OCI-LY7 (cell line): ENCODE measurements around the gene RFWD3. TPM values are rescaled to one million over a fixed set of nuclear protein-coding genes. Genes with fewer than 3 reads are reported as not detected.

Experiments used
- BruUV-seq: library from RNA; stranded (reverse); fragments of 400-500 nt; replicated peaks from 2 replicates; lab custom pipeline; 2021; lab: Mats Ljungman, UMichigan
- CTCF ChIA-PET: fragments of 300-600 bp; sonication (Branson Sonifier 250); formaldehyde crosslinking; loops from one replicate; lab custom pipeline; 2022; ENCODE audit warnings: antibody characterized with exemption; ENCODE audit not compliant: unreplicated experiment; lab: Charles Lee
- POLR2A ChIA-PET: fragments of 300-600 bp; sonication (Branson Sonifier 250); formaldehyde crosslinking; loops from one replicate; lab custom pipeline; 2022; ENCODE audit warnings: antibody characterized with exemption; lab: Charles Lee
- DNase-seq: peaks from one replicate; pipeline ENCODE4 v3.0.0-alpha.2; 2015; ENCODE audit warnings: low spot score
- H2AFZ ChIP-seq: fragments of 200-600 bp; sonication (generic), shearing (Covaris generic); 2 replicates; pipeline ENCODE4 v1.6.1; 2014; ENCODE audit warnings: mild to moderate bottlenecking, antibody characterized with exemption, low read length, moderate library complexity
- H3K27ac ChIP-seq: fragments of 200-600 bp; sonication (generic); 2 replicates; pipeline ENCODE4 v1.5.1; 2014; ENCODE audit warnings: mixed run types, low read depth, mild to moderate bottlenecking, moderate library complexity, low read length, inconsistent platforms; ENCODE audit not compliant: poor library complexity, severe bottlenecking
- H3K36me3 ChIP-seq: fragments of 200-600 bp; sonication (generic); 2 replicates; pipeline ENCODE4 v1.6.1; 2014; ENCODE audit warnings: mild to moderate bottlenecking, antibody characterized with exemption, low read length, moderate library complexity, mixed read lengths; ENCODE audit not compliant: insufficient read depth
- H3K4me1 ChIP-seq: fragments of 200-600 bp; sonication (generic); 2 replicates; pipeline ENCODE4 v1.5.1; 2014; ENCODE audit warnings: mild to moderate bottlenecking, low read length; ENCODE audit not compliant: insufficient read depth, poor library complexity, severe bottlenecking
- H3K4me2 ChIP-seq: fragments of 200-600 bp; sonication (generic); 2 replicates; pipeline ENCODE4 v1.6.1; 2014; ENCODE audit warnings: mild to moderate bottlenecking, low read length
- H3K4me3 ChIP-seq: fragments of 200-600 bp; sonication (generic); 2 replicates; pipeline ENCODE4 v1.5.1; 2014; ENCODE audit warnings: mild to moderate bottlenecking, low read depth, low read length; ENCODE audit not compliant: poor library complexity, severe bottlenecking
- H3K79me2 ChIP-seq: fragments of 200-600 bp; sonication (generic); 2 replicates; pipeline ENCODE4 v1.6.1; 2016; ENCODE audit warnings: low read depth, mild to moderate bottlenecking, low read length, moderate library complexity, mixed read lengths; ENCODE audit not compliant: insufficient read depth
- H3K9me2 ChIP-seq: fragments of 200-600 bp; sonication (generic); 2 replicates; pipeline ENCODE4 v1.6.1; 2016; ENCODE audit warnings: mild to moderate bottlenecking, low read length, mixed read lengths; ENCODE audit not compliant: insufficient read depth
- H3K9me3 ChIP-seq: fragments of 200-600 bp; sonication (generic); 2 replicates; pipeline ENCODE4 v1.6.1; 2014; ENCODE audit warnings: mild to moderate bottlenecking, mixed run types, low read length, mixed read lengths
- H4K20me1 ChIP-seq: fragments of 200-600 bp; sonication (generic); 2 replicates; pipeline ENCODE4 v1.6.1; 2014; ENCODE audit warnings: mild to moderate bottlenecking, antibody characterized with exemption, low read length, moderate library complexity, mixed read lengths; ENCODE audit not compliant: insufficient read depth
- EZH2phosphoT487 ChIP-seq: fragments of 200-600 bp; sonication (generic); IDR thresholded peaks from 2 replicates; pipeline ENCODE4 v1.6.1; 2018; ENCODE audit warnings: low read depth, borderline replicate concordance, mild to moderate bottlenecking, mixed run types, antibody characterized with exemption, low read length, moderate library complexity, mixed read lengths
- intact Hi-C: fragments of 100-400 bp; cut with micrococcal nuclease; formaldehyde crosslinking; loops from one replicate; pipeline ENCODE4 v1.10.0; 2022; ENCODE audit not compliant: unreplicated experiment
- total RNA-seq, 2 experiments: library from RNA; depleted of rRNA in 1 of 2; stranded (reverse); fragments of >200 nt in 1 of 2; shearing (Covaris generic) in 1 of 2; gene quantifications; 2 replicates each; pipeline ENCODE4 v1.2.3, GENCODE V29; 2014 to 2022
- TF ChIP-seq, protein P1 (sequence below): fragments of 200-600 bp; sonication (generic); conservative IDR thresholded peaks from 2 replicates; pipeline ENCODE4 v1.5.1; 2014; ENCODE audit warnings: mild to moderate bottlenecking, antibody characterized with exemption, low read length, moderate library complexity, mixed read lengths

The RFWD3 gene
- total RNA-seq, 2 experiments from 2014 or later = 79.7 to 134 TPM

DNA sequence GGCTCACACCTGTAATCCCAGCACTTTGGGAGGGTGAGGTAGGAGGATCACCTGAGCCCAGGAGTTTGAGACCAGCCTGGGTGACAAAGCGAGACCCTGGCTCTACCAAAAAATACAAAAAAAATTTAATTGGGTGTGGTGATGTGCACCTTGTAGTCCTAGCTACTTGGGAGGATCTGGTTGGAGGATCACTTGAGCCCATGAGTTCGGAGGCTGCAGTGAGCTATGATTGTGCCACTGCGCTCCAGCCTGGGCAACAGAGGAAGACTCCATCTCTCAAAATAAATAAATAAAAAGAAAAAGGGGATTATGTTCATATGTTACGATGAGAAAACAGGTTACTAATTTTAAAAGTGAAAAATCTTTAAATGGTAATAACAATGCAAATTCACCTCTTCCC, 33.0 kb upstream of the RFWD3 start:
- no peaks in the 10 kb centered on the region for H3K36me3 ChIP-seq
- peaks cover 50% of the 10 kb centered on the region for H3K4me1 ChIP-seq
- POLR2A ChIA-PET = interaction anchor here (0.9 to 3.2 kb wide), 3 partner anchors 32 to 285 kb away, joined by 3 to 20 read pairs (median 3); partner anchors contain the start of genes RFWD3 and WDR59
- BruUV-seq = TSS peak; percentile 58
- intact Hi-C loops = loop anchor here (2.0 kb wide), 1 partner anchor 33 kb away; the partner anchor contains the start of gene RFWD3
- no peaks in the 10 kb centered on the region for H3K9me3 ChIP-seq
- no peaks in the 10 kb centered on the region for H3K9me2 ChIP-seq
- CTCF ChIA-PET = interaction anchor here (1.0 to 1.9 kb wide), 2 partner anchors 32 to 163 kb away, joined by 5 to 8 read pairs; partner anchors contain the start of gene RFWD3
- peak overlapping the region; percentile 85 for H3K4me2 ChIP-seq
- H2AFZ ChIP-seq = no peak overlapping the region; the same call in 1 of the 2 replicates
- no peak for DNase-seq
- peaks cover 5% of the 10 kb centered on the region; the same call in 1 of the 2 replicates for H3K79me2 ChIP-seq
- no peak overlapping the region for H3K27ac ChIP-seq
- peak overlapping the region; percentile 69 for H3K4me3 ChIP-seq
- H4K20me1 ChIP-seq = no peaks in the 10 kb centered on the region
- no peak for TF ChIP-seq EZH2phosphoT487
- TF ChIP-seq, protein P1, sequence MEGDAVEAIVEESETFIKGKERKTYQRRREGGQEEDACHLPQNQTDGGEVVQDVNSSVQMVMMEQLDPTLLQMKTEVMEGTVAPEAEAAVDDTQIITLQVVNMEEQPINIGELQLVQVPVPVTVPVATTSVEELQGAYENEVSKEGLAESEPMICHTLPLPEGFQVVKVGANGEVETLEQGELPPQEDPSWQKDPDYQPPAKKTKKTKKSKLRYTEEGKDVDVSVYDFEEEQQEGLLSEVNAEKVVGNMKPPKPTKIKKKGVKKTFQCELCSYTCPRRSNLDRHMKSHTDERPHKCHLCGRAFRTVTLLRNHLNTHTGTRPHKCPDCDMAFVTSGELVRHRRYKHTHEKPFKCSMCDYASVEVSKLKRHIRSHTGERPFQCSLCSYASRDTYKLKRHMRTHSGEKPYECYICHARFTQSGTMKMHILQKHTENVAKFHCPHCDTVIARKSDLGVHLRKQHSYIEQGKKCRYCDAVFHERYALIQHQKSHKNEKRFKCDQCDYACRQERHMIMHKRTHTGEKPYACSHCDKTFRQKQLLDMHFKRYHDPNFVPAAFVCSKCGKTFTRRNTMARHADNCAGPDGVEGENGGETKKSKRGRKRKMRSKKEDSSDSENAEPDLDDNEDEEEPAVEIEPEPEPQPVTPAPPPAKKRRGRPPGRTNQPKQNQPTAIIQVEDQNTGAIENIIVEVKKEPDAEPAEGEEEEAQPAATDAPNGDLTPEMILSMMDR = no peak

DNA sequence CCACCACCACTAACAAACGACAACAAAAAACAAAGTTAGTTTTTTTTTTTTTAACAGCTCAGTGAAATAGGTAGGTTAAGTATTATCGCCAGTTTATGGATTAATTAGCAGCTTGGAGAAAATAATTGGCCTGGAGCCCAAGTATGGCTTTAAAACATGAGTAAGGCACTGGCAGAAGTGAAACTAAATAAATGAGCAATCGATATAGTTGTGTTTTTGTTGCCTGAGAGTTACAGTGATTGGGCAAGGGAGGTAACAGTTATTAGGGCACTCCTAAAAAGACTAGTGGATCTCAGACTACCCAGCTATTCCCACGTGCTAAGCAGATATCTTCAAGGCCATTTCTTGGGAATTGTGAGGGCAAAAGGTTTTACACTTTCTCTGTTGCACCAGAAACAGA, 31.5 kb upstream of the RFWD3 start:
- Histone ChIP-seq H4K20me1 (no peaks in the 10 kb centered on the region), H2AFZ (peak overlapping the region; percentile 46; the same call in 1 of the 2 replicates), H3K9me3 (no peaks in the 10 kb centered on the region), H3K79me2 (peaks cover 5% of the 10 kb centered on the region; the same call in 1 of the 2 replicates), H3K9me2 (no peaks in the 10 kb centered on the region), H3K4me3 (peak overlapping the region; percentile 69), H3K36me3 (no peaks in the 10 kb centered on the region), H3K27ac (no peak overlapping the region), H3K4me1 (peaks cover 50% of the 10 kb centered on the region), H3K4me2 (peak overlapping the region; percentile 85)
- TF ChIP-seq EZH2phosphoT487 = no peak
- TF ChIP-seq, protein P1 = no peak
- ChIA-PET CTCF (interaction anchor here (1.9 kb wide), 1 partner anchor 165 kb away, joined by 5 read pairs; no protein-coding TSS in a partner anchor), POLR2A (interaction anchor here (0.9 to 3.2 kb wide), 3 partner anchors 12 to 42 kb away, joined by 3 to 20 read pairs (median 5); partner anchors contain the start of gene RFWD3)
- intact Hi-C loops = no loop called here
- BruUV-seq = no TSS peak
- DNase-seq = no peak
